Esophagus (tissue), 2 donors: ENCODE data around the gene THBS3. TPM values are rescaled to one million over a fixed set of nuclear protein-coding genes. Genes with fewer than 3 reads are reported as not detected.

Source experiments
- H3K27ac ChIP-seq, 2 donors: one replicate each; pipeline ENCODE4 v1.5.1; 2013; ENCODE audit warnings: low read depth in 2 of 2, mild to moderate bottlenecking in 2 of 2, inconsistent platforms in 1 of 2, low read length in 1 of 2, moderate library complexity in 1 of 2
- H3K27me3 ChIP-seq, 2 donors: one replicate each; pipeline ENCODE4 v1.6.1; 2013; ENCODE audit warnings: low read length in 2 of 2, control low read depth in 1 of 2, mild to moderate bottlenecking in 1 of 2; ENCODE audit not compliant: insufficient read depth in 2 of 2, control insufficient read depth in 1 of 2
- H3K36me3 ChIP-seq, 2 donors: one replicate each; pipeline ENCODE4 v1.6.1; 2013; ENCODE audit warnings: low read length in 1 of 2; ENCODE audit not compliant: control insufficient read depth in 2 of 2, insufficient read depth in 2 of 2
- H3K4me1 ChIP-seq, 2 donors: one replicate each; pipeline ENCODE4 v1.6.1; 2013; ENCODE audit warnings: low read length in 1 of 2; ENCODE audit not compliant: control insufficient read depth in 2 of 2, insufficient read depth in 2 of 2
- H3K4me3 ChIP-seq, 2 donors: one replicate each; pipeline ENCODE4 v1.5.1; 2013; ENCODE audit warnings: low read length in 2 of 2, mild to moderate bottlenecking in 2 of 2, low read depth in 1 of 2, moderate library complexity in 1 of 2
- H3K9me3 ChIP-seq, 2 donors: one replicate each; pipeline ENCODE4 v1.6.1; 2013; ENCODE audit warnings: mild to moderate bottlenecking in 2 of 2, low read depth in 1 of 2, low read length in 1 of 2, moderate library complexity in 1 of 2; ENCODE audit not compliant: control insufficient read depth in 2 of 2, insufficient read depth in 1 of 2
- WGBS, 2 donors: extraction: QIAGEN DNeasy Blood & Tissue Kit; methylation state at CpG; one replicate each; pipeline ENCODE4 v1.1.7; 2013; 5-methylcytosine and 5-hydroxymethylcytosine counted together
- polyA plus RNA-seq, 2 donors: library from polyadenylated mRNA; stranded (reverse); fragments of 200-250 nt; gene quantifications; one replicate each; pipeline ENCODE4 v1.2.3, GENCODE V29; 2013
- donor health status: healthy with polysubstance abuse.
- donor health status: Bipolar disorder and iron deficiency.

The THBS3 gene
- polyA plus RNA-seq, result 10 to 100 TPM; 12.9 to 41.5 TPM

DNA sequence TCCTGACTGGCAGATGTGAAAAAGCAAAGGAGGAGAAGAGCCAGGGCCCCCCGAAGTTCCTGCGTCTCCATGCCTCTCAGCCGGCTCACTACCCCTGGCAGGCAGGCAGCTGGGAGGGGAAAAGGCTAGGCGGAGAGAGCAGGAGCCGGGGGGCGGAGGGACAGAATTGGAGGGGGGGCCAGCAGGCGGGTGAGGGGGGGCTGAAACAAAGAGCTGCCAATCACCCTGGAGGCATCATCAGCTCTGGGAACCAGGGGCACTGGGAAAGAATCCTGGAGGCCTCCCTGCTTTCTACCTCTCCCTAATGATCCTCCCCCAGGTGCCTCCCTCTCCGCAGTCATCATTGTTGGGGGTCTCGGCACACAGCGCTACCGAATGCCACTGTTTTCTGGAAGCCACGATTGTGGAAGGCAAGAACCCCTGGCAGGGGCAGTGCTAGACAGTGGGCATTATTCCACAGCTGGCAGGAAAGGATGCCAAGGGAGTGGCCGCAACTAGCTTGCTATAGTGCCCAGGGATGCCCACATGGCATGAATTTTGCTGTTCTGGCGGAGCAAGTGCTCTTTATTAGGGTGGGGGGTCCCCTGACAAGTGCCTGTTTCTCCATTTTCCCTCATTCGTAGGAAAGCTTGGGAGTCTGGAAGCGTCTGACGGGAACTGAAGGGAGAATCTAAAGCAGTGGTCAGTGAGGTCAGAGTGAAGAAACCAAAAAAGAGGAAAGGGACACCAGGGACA, at the start of gene THBS3:
THBS3 (minus strand) TSS at position 92 of the 735 bp plus-strand sequence; CDS start at position 71, 21 bp downstream.
- Histone ChIP-seq H3K4me3 (peak within 1 kb of the TSS; percentile 67 to 70), H3K27ac (peak within 1 kb of the TSS; percentile 94 to 95), H3K36me3 (peaks cover 0 to 2% of the 10 kb centered on the region in 2 donors), H3K4me1 (no peaks in the 10 kb centered on the region), H3K9me3 (no peaks in the 10 kb centered on the region), H3K27me3 (no peaks in the 10 kb centered on the region)
- WGBS, 2 donors, result 11 to 14% methylated on average over 16 to 17 of the region's 17 CpGs

DNA sequence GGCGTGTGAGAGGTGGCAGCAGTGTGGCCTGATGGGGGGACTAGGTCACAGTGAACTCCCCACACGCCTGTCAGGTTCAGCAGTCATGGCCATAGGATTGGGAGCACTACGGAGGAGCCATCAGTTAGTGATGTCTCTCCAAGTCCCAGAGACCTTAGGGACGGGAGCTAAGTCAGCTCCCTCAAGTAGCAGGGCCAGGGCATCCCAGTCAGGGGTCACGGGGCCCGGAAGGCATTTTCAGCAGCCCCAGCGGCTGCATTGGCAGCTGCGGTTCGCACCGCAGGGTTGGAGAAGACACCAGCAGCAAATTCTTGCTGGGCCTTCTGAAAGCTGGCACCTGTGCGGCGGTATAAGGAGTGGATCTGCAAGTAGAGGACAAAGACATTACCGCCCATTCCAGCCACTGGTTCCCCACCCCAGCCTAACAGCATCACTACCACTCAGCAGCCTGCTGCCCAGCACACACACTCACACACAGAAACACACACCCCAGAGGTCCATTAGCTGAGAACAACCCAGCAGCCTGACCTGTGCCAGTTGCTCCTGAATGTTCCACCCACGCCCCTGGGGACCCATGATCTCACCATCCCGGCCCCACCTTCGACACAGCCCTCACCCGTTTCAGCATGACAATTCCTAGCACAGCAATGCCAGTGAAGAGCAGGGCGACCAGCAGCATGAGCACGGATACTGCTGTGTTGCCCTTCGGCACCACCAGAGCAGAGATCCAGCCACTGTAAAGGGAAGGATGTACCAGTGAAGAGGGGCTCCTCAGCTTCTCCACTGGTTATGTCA, 48.6 kb upstream of the THBS3 start:
- H3K9me3 ChIP-seq, result no peaks in the 10 kb centered on the region
- peak overlapping the region; percentile 97 to 99 for H3K27ac ChIP-seq
- H3K4me1 ChIP-seq, result peaks cover 14 to 21% of the 10 kb centered on the region in 2 donors
- H3K27me3 ChIP-seq, result no peaks in the 10 kb centered on the region
- peak overlapping the region; percentile 62 to 74 for H3K4me3 ChIP-seq
- H3K36me3 ChIP-seq, result peaks cover 0 to 16% of the 10 kb centered on the region in 2 donors
- 64 to 75% methylated on average over 20 of the region's 20 CpGs for WGBS, 2 donors

DNA sequence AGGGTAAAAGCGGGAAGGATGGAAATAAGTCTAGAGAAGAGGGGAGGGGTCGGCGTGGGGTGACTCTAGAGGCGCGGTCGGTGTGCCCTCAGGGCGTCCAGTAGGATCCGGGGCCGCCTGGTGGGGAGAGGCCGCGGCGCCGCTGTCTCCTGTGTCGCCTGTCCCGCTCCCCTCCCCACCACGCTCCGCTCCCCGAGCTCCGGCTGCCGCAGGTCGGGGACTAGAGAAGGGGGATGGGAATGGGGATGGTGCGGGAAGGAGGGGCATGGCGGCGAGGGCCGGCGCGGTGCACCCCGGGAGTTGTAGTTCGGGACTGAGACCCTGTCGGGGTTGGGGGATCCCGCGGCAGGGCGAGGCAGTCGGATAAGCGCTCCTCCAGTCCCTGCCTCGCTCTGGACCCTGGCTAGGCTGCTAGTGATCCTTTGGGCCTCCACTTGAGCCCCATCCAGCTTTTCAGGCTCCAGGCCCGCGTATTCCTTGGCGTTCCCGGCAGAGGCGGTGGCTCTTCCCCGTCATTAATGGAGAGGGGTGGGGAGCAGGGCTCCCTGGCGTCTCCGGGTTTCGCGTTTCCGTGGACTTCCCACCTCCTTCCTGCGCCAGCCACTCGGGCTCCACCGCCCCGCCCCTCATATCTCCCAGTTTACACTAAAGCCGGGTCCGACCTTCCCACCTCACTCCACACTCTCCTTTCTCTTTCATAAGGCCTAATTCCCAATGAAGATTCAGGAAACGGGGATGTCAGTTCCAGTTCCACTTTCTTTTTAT, 47.7 kb upstream of the THBS3 start, which contains the start of gene ENTREP3:
ENTREP3 (minus strand) TSS at position 241 of the 765 bp plus-strand sequence. CDS start 606 bp downstream, outside the sequence.
- H3K36me3 ChIP-seq, result peaks cover 0 to 16% of the 10 kb centered on the region in 2 donors
- peaks cover 11 to 19% of the 10 kb centered on the region in 2 donors for H3K4me1 ChIP-seq
- no peaks in the 10 kb centered on the region for H3K9me3 ChIP-seq
- H3K4me3 ChIP-seq, result peak within 1 kb of the TSS; percentile 62 to 74
- 2 to 3% methylated on average over 46 to 54 of the region's 54 CpGs for WGBS, 2 donors
- H3K27me3 ChIP-seq, result no peaks in the 10 kb centered on the region
- peak within 1 kb of the TSS; percentile 97 to 99 for H3K27ac ChIP-seq

DNA sequence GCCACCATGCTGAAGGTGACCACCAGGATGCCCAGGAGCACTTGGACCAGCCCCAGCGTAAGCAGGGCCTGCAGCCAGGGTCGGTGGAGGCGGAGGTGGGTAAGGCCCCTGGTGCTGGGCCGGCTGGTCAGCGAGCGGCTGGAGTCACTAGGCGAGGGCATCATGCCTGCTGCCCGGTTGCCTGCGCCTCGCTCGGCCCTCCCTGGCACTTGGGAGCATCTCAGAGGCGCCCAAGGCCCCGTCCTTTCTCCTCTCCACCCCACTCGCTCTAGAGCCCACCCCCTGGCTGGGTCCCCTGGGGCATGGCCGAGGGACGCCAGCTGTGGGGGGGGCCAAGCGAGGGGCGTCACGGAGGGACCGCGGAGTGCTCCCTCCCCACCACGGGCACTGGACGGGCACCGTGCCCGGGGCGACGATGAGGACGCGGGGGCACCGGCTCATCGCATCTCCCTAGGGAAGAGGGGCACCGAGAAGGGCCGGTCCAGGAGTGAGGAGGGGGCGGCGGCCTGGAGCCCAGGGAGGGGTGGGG, 47.1 kb upstream of the THBS3 start:
- H3K27ac ChIP-seq, result peak overlapping the region; percentile 97 to 99
- no peaks in the 10 kb centered on the region for H3K9me3 ChIP-seq
- no peaks in the 10 kb centered on the region for H3K27me3 ChIP-seq
- 3 to 4% methylated on average over 33 to 35 of the region's 35 CpGs for WGBS, 2 donors
- H3K4me3 ChIP-seq, result peak overlapping the region; percentile 62 to 74
- H3K4me1 ChIP-seq, result peaks cover 11 to 20% of the 10 kb centered on the region in 2 donors
- H3K36me3 ChIP-seq, result peaks cover 0 to 12% of the 10 kb centered on the region in 2 donors

DNA sequence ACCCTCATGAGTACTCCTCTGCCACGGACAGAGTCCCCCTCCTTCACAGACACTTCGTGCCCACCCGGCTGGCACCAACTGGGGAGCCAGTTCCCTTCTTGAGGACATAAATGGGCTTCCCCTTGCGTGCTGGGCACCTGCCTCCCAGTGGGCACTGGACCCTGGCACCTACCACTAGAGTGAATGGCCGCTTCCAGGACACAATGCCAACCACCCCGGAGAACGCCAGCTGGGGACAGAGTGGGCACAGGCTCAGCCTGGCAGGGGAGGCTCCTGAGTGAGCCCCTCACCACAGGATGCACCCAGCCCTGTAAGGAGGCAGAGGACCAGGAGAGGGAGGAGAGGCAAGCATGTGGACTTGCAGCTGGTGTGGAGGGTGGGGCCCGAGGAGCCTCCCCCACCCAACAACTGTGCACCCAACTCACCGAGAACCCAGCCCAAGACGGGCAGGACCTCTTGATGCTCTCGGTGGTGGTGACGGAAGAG, 46.6 kb upstream of the THBS3 start:
- Histone ChIP-seq H3K27ac (peak overlapping the region in 1 of 2 donors; percentile 97), H3K9me3 (no peaks in the 10 kb centered on the region), H3K36me3 (peaks cover 0 to 12% of the 10 kb centered on the region in 2 donors), H3K27me3 (no peaks in the 10 kb centered on the region), H3K4me1 (peaks cover 11 to 20% of the 10 kb centered on the region in 2 donors), H3K4me3 (peak overlapping the region; percentile 62 to 74)
- 26 to 41% methylated on average over 12 of the region's 12 CpGs for WGBS, 2 donors

DNA sequence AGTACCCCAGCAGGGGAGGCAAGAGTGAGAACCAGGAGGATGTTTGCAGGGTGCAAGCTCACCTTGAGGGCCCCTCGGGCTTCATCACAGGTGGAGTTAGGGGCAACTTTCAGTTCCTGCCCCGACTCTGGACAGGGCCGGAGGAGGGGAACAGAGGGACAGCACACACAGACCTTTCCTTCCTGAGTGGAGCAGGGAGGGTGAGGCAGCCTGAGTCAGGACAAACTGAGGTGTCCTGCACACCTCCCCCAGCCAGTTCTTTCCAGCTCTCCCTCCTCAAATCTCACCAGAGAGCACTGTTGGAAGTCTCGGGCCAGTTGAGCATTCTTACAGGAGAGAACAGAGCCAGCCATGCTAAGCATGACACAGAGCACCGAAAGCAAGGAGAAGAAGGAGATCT, 46.1 kb upstream of the THBS3 start:
- H3K36me3 ChIP-seq, result peaks cover 0 to 12% of the 10 kb centered on the region in 2 donors
- no peaks in the 10 kb centered on the region for H3K27me3 ChIP-seq
- peaks cover 11 to 20% of the 10 kb centered on the region in 2 donors for H3K4me1 ChIP-seq
- H3K4me3 ChIP-seq, result peak overlapping the region in 1 of 2 donors; percentile 74
- 55 to 57% methylated on average over 5 of the region's 5 CpGs for WGBS, 2 donors
- H3K9me3 ChIP-seq, result no peaks in the 10 kb centered on the region
- peak overlapping the region in 1 of 2 donors; percentile 97 for H3K27ac ChIP-seq

DNA sequence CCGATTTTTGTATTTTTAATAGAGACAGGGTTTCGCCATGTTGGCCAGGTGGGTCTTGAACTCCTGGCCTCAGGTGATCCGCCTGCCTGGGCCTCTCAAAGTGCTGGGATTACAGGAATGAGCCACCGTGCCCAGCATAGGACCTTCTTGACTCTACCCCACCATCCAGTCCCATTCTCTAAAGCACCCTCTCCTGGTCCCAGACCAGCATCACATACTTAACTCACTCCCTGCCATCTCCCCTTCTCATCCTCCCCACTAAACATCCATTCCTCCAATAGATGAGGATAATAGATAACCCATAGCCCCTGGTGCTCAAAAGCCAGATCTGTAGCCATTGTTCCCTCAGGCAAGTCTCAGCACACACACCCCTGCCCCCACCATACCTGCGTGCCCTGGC, 45.5 kb upstream of the THBS3 start:
- WGBS, 2 donors, result 73 to 85% methylated on average over 5 of the region's 5 CpGs

DNA sequence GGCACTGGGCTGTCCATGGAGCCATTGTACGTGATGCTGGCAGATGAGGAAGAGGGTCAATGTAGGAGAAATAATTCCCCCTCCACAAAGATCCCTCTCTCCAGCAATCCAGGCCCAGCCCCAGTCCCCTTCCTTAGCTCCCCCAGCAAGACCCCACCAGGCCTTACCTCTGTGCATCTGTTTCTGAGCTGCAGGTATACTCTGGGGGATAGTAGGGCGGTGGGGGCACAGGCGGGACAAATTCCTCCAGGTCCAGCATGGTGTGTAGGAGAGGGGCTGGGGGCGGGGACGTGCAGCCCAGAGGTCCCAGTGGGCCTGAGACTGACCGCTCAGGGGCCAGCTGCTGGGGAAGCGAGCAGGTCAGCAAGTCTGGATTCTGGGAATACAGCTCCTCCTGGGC, 43.9 kb upstream of the THBS3 start:
- WGBS, 2 donors, result 83 to 92% methylated on average over 7 of the region's 7 CpGs

More for the DNA sequence above, 45.5 kb upstream of the THBS3 start:
- Histone ChIP-seq H3K4me3 (no peak overlapping the region), H3K36me3 (peaks cover 0 to 10% of the 10 kb centered on the region in 2 donors), H3K27ac (peak overlapping the region in 1 of 2 donors; percentile 27), H3K27me3 (no peaks in the 10 kb centered on the region), H3K4me1 (peaks cover 11 to 20% of the 10 kb centered on the region in 2 donors), H3K9me3 (no peaks in the 10 kb centered on the region)

More for the DNA sequence above, 43.9 kb upstream of the THBS3 start:
- H3K4me3 ChIP-seq, result no peak overlapping the region
- peaks cover 2 to 9% of the 10 kb centered on the region in 2 donors for H3K36me3 ChIP-seq
- H3K27me3 ChIP-seq, result no peaks in the 10 kb centered on the region
- no peaks in the 10 kb centered on the region for H3K9me3 ChIP-seq
- no peak overlapping the region for H3K27ac ChIP-seq
- peaks cover 11 to 19% of the 10 kb centered on the region in 2 donors for H3K4me1 ChIP-seq
